ENCODE data around the gene B4GALT6. TPM values are rescaled to one million over a fixed set of nuclear protein-coding genes. Genes with fewer than 3 reads are reported as not detected.

B4GALT6 gene
- total and polyA plus RNA-seq, 2 of the 4 experiments (the other 2 are of a cell fraction): 1.1 to 3.9 TPM

GRCh38 chr18:31723990-31724711 lies 39.8 kb upstream of the B4GALT6 start (continued):
- TF ChIP-seq MXI1 (IDR thresholded peaks at IDR 0.05; ENCODE audit: borderline replicate concordance, low read depth, low read length): no peak

DNA sequence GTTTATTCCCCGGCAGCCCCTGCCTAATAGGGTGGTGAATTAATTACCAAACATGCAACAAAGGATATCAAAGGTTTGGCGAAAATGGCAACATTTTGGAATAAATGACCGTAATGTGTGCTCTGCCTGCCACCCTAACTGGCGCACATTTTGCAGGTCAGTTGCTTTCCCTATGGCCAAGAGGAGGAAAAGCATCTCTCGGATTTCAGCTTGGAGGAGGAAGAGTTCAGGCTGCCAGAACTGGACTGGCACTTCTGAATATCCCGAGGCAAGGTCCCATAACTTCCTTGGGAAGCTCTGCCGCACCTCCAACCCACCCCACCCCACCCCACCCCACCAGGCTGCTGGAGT lies 39.2 kb upstream of the B4GALT6 start:
- Histone ChIP-seq H3K14ac (replicated peaks; ENCODE audit: low read depth, low read length) (no peak overlapping the region), H3K56ac (ENCODE audit: extremely low read depth, insufficient read depth, low read length) (no peak overlapping the region), H4K8ac (ENCODE audit: low read depth in 2 of 2, low read length in 2 of 2) (no peak overlapping the region), H2BK20ac (ENCODE audit: low read depth, low read length) (no peak overlapping the region), H3K23ac (ENCODE audit: low read depth, low read length) (no peak overlapping the region), H3K79me1 (ENCODE audit: low read depth in 1 of 2, low read length in 2 of 2) (no peaks in the 10 kb centered on the region), H2BK120ac (ENCODE audit: low read depth, low read length) (no peak overlapping the region), H2AK5ac (ENCODE audit: low read depth, low read length) (no peak overlapping the region), H2AK9ac (replicated peaks; ENCODE audit: low read depth, low read length, poor library complexity) (no peak overlapping the region), H3K9ac (ENCODE audit: low read depth, low read length) (no peak overlapping the region), H3K27ac (ENCODE audit: insufficient read depth, low read length) (no peak overlapping the region), H3K4me1 (ENCODE audit: control insufficient read depth, insufficient read depth, low read length) (no peaks in the 10 kb centered on the region), H2BK15ac (ENCODE audit: low read depth, low read length) (no peak overlapping the region), H3K4me2 (ENCODE audit: low read depth, low read length) (no peak overlapping the region), H2BK5ac (ENCODE audit: low read depth, low read length, poor library complexity, severe bottlenecking) (no peak overlapping the region), H4K91ac (ENCODE audit: insufficient read depth, low read depth, low read length) (no peak overlapping the region), H3K18ac (ENCODE audit: low read depth, low read length) (no peak overlapping the region), H4K5ac (ENCODE audit: low read depth, low read length) (no peak overlapping the region), H3K4ac (ENCODE audit: low read depth, low read length) (no peak overlapping the region), H3K9me3 (ENCODE audit: control insufficient read depth, insufficient read depth, low read length) (0 out of 2 replicates have a peak, but pooled peaks cover 3% of the 10 kb centered on the region), H2AFZ (replicated peaks; ENCODE audit: low read length, poor library complexity) (no peak overlapping the region), H4K20me1 (ENCODE audit: insufficient read depth, low read length) (no peaks in the 10 kb centered on the region), H3K36me3 (ENCODE audit: control insufficient read depth, insufficient read depth, low read length) (no peaks in the 10 kb centered on the region), H3K4me3 (ENCODE audit: insufficient read depth, low read depth, low read length) (no peak overlapping the region), H3K9me1 (ENCODE audit: insufficient read depth, low read length) (no peaks in the 10 kb centered on the region), H3K27me3 (ENCODE audit: control insufficient read depth, insufficient read depth, low read length) (peaks cover 14% of the 10 kb centered on the region)
- CTCF ChIA-PET: interaction anchor here (0.6 to 1.4 kb wide), 2 partner anchors 22 to 1682 kb away, joined by 3 to 4 read pairs; no protein-coding TSS in a partner anchor
- dilution Hi-C loops (cut with HindIII; ENCODE audit: low sequenced_read_pairs, unreplicated experiment) (no loop called here), in situ Hi-C loops (cut with MboI; ENCODE audit: low sequenced_read_pairs) (loop anchor here (10.0 kb wide), 1 partner anchor 169 kb away; no protein-coding TSS in a partner anchor), intact Hi-C loops (cut with micrococcal nuclease) (loop anchor here (2.0 kb wide), 1 partner anchor 299 kb away; no protein-coding TSS in a partner anchor)
- no TSS peak for BruUV-seq (replicated peaks)
- DNase-seq (no peak), ATAC-seq (ENCODE audit: low read depth) (no peak)
- 40% methylated on average over 1 of the region's 7 CpGs; no CpG with 5 or more reads in 1 of the 2 experiments for WGBS, 2 experiments (ENCODE audit: extremely low coverage in 2 of 2, insufficient read length in 1 of 2)
- POLR2A ChIA-PET (ENCODE audit: unreplicated experiment): no interaction called here
- TF ChIP-seq, protein P1, sequence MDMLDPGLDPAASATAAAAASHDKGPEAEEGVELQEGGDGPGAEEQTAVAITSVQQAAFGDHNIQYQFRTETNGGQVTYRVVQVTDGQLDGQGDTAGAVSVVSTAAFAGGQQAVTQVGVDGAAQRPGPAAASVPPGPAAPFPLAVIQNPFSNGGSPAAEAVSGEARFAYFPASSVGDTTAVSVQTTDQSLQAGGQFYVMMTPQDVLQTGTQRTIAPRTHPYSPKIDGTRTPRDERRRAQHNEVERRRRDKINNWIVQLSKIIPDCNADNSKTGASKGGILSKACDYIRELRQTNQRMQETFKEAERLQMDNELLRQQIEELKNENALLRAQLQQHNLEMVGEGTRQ (IDR thresholded peaks at IDR 0.05; ENCODE audit: low read depth, low read length): no peak
- TF ChIP-seq RCOR1 (IDR thresholded peaks at IDR 0.05; ENCODE audit: insufficient replicate concordance, low read length) (no peak), RAD21 (IDR thresholded peaks at IDR 0.05; ENCODE audit: low read length) (no peak), MAFK (IDR thresholded peaks at IDR 0.05; ENCODE audit: low read depth, low read length) (no peak), CHD1 (IDR thresholded peaks at IDR 0.05; ENCODE audit: low read depth, low read length) (no peak), MAZ (IDR thresholded peaks at IDR 0.05; ENCODE audit: borderline replicate concordance, low read depth, low read length) (no peak), FOS (IDR thresholded peaks at IDR 0.05; ENCODE audit: low read depth, low read length) (no peak), RFX5 (IDR thresholded peaks at IDR 0.05; ENCODE audit: low read depth, low read length) (no peak), MXI1 (IDR thresholded peaks at IDR 0.05; ENCODE audit: borderline replicate concordance, low read depth, low read length) (no peak), NFE2L2 (IDR thresholded peaks at IDR 0.05; ENCODE audit: low read depth, low read length) (no peak)
- TF ChIP-seq, protein P2, sequence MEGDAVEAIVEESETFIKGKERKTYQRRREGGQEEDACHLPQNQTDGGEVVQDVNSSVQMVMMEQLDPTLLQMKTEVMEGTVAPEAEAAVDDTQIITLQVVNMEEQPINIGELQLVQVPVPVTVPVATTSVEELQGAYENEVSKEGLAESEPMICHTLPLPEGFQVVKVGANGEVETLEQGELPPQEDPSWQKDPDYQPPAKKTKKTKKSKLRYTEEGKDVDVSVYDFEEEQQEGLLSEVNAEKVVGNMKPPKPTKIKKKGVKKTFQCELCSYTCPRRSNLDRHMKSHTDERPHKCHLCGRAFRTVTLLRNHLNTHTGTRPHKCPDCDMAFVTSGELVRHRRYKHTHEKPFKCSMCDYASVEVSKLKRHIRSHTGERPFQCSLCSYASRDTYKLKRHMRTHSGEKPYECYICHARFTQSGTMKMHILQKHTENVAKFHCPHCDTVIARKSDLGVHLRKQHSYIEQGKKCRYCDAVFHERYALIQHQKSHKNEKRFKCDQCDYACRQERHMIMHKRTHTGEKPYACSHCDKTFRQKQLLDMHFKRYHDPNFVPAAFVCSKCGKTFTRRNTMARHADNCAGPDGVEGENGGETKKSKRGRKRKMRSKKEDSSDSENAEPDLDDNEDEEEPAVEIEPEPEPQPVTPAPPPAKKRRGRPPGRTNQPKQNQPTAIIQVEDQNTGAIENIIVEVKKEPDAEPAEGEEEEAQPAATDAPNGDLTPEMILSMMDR (conservative IDR thresholded peaks at IDR 0.05; ENCODE audit: low read depth, low read length): no peak
